T-helper 17 cell (primary cell): Measurements from ENCODE around the gene NME3. TPM values are rescaled to one million over a fixed set of nuclear protein-coding genes. Genes with fewer than 3 reads are reported as not detected.

Experiments used
- ATAC-seq: fragments of 150-1000 bp; cut with Tn5 transposase; 2 replicates; pipeline ENCODE4 v1.10.0; 2021; ENCODE audit warnings: mild to moderate bottlenecking, moderate library complexity
- DNase-seq, 3 donors: peaks; one replicate each; pipeline versions ENCODE4 v3.0.0 to v3.0.0-alpha.2; 2020 to 2021
- H3K9me3 ChIP-seq: one replicate; pipeline ENCODE4 v1.7.0; 2013; ENCODE audit warnings: low read length, mild to moderate bottlenecking; ENCODE audit not compliant: control insufficient read depth, poor library complexity, severe bottlenecking
- H3K27ac Mint-ChIP-seq: one replicate; pipeline ENCODE4 v1.8.0; 2022; ENCODE audit warnings: mild to moderate bottlenecking, moderate library complexity, mixed read lengths
- H3K27me3 Mint-ChIP-seq: one replicate; pipeline ENCODE4 v1.8.0; 2022; ENCODE audit warnings: mixed read lengths
- H3K36me3 Mint-ChIP-seq: one replicate; pipeline ENCODE4 v1.8.0; 2022; ENCODE audit warnings: low read depth, mixed read lengths
- H3K4me1 Mint-ChIP-seq: one replicate; pipeline ENCODE4 v1.8.0; 2022; ENCODE audit warnings: mild to moderate bottlenecking, mixed read lengths
- H3K4me3 Mint-ChIP-seq: one replicate; pipeline ENCODE4 v1.8.0; 2022; ENCODE audit warnings: mild to moderate bottlenecking, moderate library complexity, mixed read lengths
- total RNA-seq, 4 donors: library from RNA in 2 of 4; stranded (reverse) in 2 of 4; gene quantifications; one replicate each; pipeline ENCODE4 v1.2.3 and lab custom pipeline; 2022 to 2026

NME3 gene
- total RNA-seq, 2 donors from 2014 or later, result 54.0 to 61.9 TPM

GRCh38 chr16:1766701-1767100 lies 4.6 kb downstream of the NME3 start:
- ATAC-seq, result no peak
- Mint-ChIP-seq H3K27ac (no peak overlapping the region), H3K27me3 (no peaks in the 10 kb centered on the region)

GRCh38 chr16:1766231-1766630 lies 5.1 kb downstream of the NME3 start:
- ATAC-seq (no peak), DNase-seq (no peak)
- H3K4me3 Mint-ChIP-seq, result no peak overlapping the region
- no peaks in the 10 kb centered on the region for H3K36me3 Mint-ChIP-seq
- H3K9me3 ChIP-seq, result no peaks in the 10 kb centered on the region
- no peaks in the 10 kb centered on the region for H3K27me3 Mint-ChIP-seq
- H3K27ac Mint-ChIP-seq, result no peak overlapping the region
- peaks cover 5% of the 10 kb centered on the region for H3K4me1 Mint-ChIP-seq

More at GRCh38 chr16:1766701-1767100, 4.6 kb downstream of the NME3 start:
- Mint-ChIP-seq H3K4me1 (peaks cover 5% of the 10 kb centered on the region), H3K36me3 (no peaks in the 10 kb centered on the region), H3K4me3 (no peak overlapping the region)
- H3K9me3 ChIP-seq, result no peaks in the 10 kb centered on the region
- no peak for DNase-seq

GRCh38 chr16:1765826-1766225 lies 5.5 kb downstream of the NME3 start:
- no peak for ATAC-seq
- no peak overlapping the region for H3K27ac Mint-ChIP-seq
- DNase-seq, result no peak
- no peaks in the 10 kb centered on the region for H3K36me3 Mint-ChIP-seq
- H3K4me1 Mint-ChIP-seq, result peaks cover 5% of the 10 kb centered on the region
- no peak overlapping the region for H3K4me3 Mint-ChIP-seq
- no peaks in the 10 kb centered on the region for H3K9me3 ChIP-seq
- no peaks in the 10 kb centered on the region for H3K27me3 Mint-ChIP-seq

- Mint-ChIP-seq H3K4me1 (peaks cover 4% of the 10 kb centered on the region), H3K27me3 (no peaks in the 10 kb centered on the region), H3K4me3 (no peak overlapping the region), H3K36me3 (no peaks in the 10 kb centered on the region), H3K27ac (no peak overlapping the region)
- H3K9me3 ChIP-seq, result no peaks in the 10 kb centered on the region
- no peak for ATAC-seq
- no peak for DNase-seq
Measured at GRCh38 chr16:1764971-1765370, 6.4 kb downstream of the NME3 start.

- Mint-ChIP-seq H3K27ac (no peak overlapping the region), H3K4me1 (peaks cover 2% of the 10 kb centered on the region), H3K4me3 (no peak overlapping the region), H3K36me3 (no peaks in the 10 kb centered on the region), H3K27me3 (no peaks in the 10 kb centered on the region)
- ATAC-seq (no peak), DNase-seq (no peak)
- H3K9me3 ChIP-seq, result no peaks in the 10 kb centered on the region
Measured at GRCh38 chr16:1763521-1764511, 7.5 kb downstream of the NME3 start.

GRCh38 chr16:1762879-1763520 lies 8.3 kb downstream of the NME3 start:
- DNase-seq (no peak), ATAC-seq (no peak)
- H3K9me3 ChIP-seq, result no peaks in the 10 kb centered on the region
- H3K27me3 Mint-ChIP-seq, result no peaks in the 10 kb centered on the region
- H3K4me3 Mint-ChIP-seq, result no peak overlapping the region
- H3K36me3 Mint-ChIP-seq, result no peaks in the 10 kb centered on the region
- H3K4me1 Mint-ChIP-seq, result peaks cover 2% of the 10 kb centered on the region
- H3K27ac Mint-ChIP-seq, result no peak overlapping the region

- DNase-seq, result no peak
- peaks cover 5% of the 10 kb centered on the region for H3K4me1 Mint-ChIP-seq
- H3K27ac Mint-ChIP-seq, result no peak overlapping the region
- H3K9me3 ChIP-seq, result no peaks in the 10 kb centered on the region
- no peak for ATAC-seq
- no peaks in the 10 kb centered on the region for H3K27me3 Mint-ChIP-seq
- H3K36me3 Mint-ChIP-seq, result no peaks in the 10 kb centered on the region
- no peak overlapping the region for H3K4me3 Mint-ChIP-seq
Measured at GRCh38 chr16:1762196-1762878, 9.0 kb downstream of the NME3 start.

- Mint-ChIP-seq H3K36me3 (no peaks in the 10 kb centered on the region), H3K27ac (peak overlapping the region; percentile 68), H3K4me3 (no peak overlapping the region), H3K4me1 (peaks cover 6% of the 10 kb centered on the region), H3K27me3 (no peaks in the 10 kb centered on the region)
- ATAC-seq (no peak), DNase-seq (no peak)
- H3K9me3 ChIP-seq, result no peaks in the 10 kb centered on the region
Measured at GRCh38 chr16:1761751-1762150, 9.6 kb downstream of the NME3 start.

GRCh38 chr16:1760911-1761310 lies 10.4 kb downstream of the NME3 start:
- no peaks in the 10 kb centered on the region for H3K9me3 ChIP-seq
- H3K4me3 Mint-ChIP-seq, result no peak overlapping the region
- H3K4me1 Mint-ChIP-seq, result peaks cover 8% of the 10 kb centered on the region
- no peaks in the 10 kb centered on the region for H3K27me3 Mint-ChIP-seq
- DNase-seq (no peak), ATAC-seq (no peak)
- H3K36me3 Mint-ChIP-seq, result no peaks in the 10 kb centered on the region
- peak overlapping the region; percentile 68 for H3K27ac Mint-ChIP-seq

GRCh38 chr16:1759511-1759910 lies 11.8 kb downstream of the NME3 start:
- H3K36me3 Mint-ChIP-seq, result no peaks in the 10 kb centered on the region
- H3K9me3 ChIP-seq, result no peaks in the 10 kb centered on the region
- no peak overlapping the region for H3K4me3 Mint-ChIP-seq
- H3K4me1 Mint-ChIP-seq, result peaks cover 10% of the 10 kb centered on the region
- no peak overlapping the region for H3K27ac Mint-ChIP-seq
- ATAC-seq, result no peak
- H3K27me3 Mint-ChIP-seq, result no peaks in the 10 kb centered on the region
- DNase-seq, result no peak

GRCh38 chr16:1758923-1759322 lies 12.4 kb downstream of the NME3 start:
- ATAC-seq, result no peak
- H3K36me3 Mint-ChIP-seq, result no peaks in the 10 kb centered on the region

GRCh38 chr16:1757714-1758461 lies 13.5 kb downstream of the NME3 start:
- Mint-ChIP-seq H3K27ac (peak overlapping the region; percentile 65), H3K27me3 (no peaks in the 10 kb centered on the region), H3K4me1 (peaks cover 10% of the 10 kb centered on the region), H3K4me3 (peak overlapping the region; percentile 15), H3K36me3 (no peaks in the 10 kb centered on the region)
- DNase-seq (no peak), ATAC-seq (no peak)
- H3K9me3 ChIP-seq, result no peaks in the 10 kb centered on the region

More at GRCh38 chr16:1758923-1759322, 12.4 kb downstream of the NME3 start:
- Mint-ChIP-seq H3K27me3 (no peaks in the 10 kb centered on the region), H3K4me3 (no peak overlapping the region), H3K27ac (no peak overlapping the region), H3K4me1 (peaks cover 10% of the 10 kb centered on the region)
- no peak for DNase-seq
- no peaks in the 10 kb centered on the region for H3K9me3 ChIP-seq
